ENCODE measurements around the gene ZNF428.

GRCh38 chr19:43591904-43592772 lies 27.3 kb downstream of the ZNF428 start:
- TF ChIP-seq POLR2AphosphoS5 (IDR thresholded peaks at IDR 0.05; ENCODE audit: low read depth, low read length) (no peak), POLR2A (IDR thresholded peaks at IDR 0.05; ENCODE audit: low read depth, low read length) (no peak), POU2F2 (IDR thresholded peaks at IDR 0.05; ENCODE audit: low read depth, low read length) (no peak), TAF1 (IDR thresholded peaks at IDR 0.05; ENCODE audit: low read depth, low read length) (no peak), SPI1 (IDR thresholded peaks at IDR 0.05; ENCODE audit: low read depth, low read length) (no peak)

All from GM12891 (cell line).